ENCODE results near the gene KPNB1. TPM values are rescaled to one million over a fixed set of nuclear protein-coding genes. Genes with fewer than 3 reads are reported as not detected.
A peak's percentile ranks its signal among the peaks of the same experiment; 100 is the strongest.

The KPNB1 gene
- 526 and 599 TPM in 2 replicates for total RNA-seq (2014; rRNA removed; shearing (Covaris generic))
- polyA plus RNA-seq (2016; fragmentation: Nextera tagmentation; extraction: Ambion mirVana): 219 and 274 TPM in 2 replicates
- long read RNA-seq, full-length matches to known transcripts: 5 of 21 reads
- long read RNA-seq, partial matches to known transcripts: 14 of 21 reads
- long read RNA-seq, other reads (novel, unspliced or antisense): 2 of 21 reads

DNA sequence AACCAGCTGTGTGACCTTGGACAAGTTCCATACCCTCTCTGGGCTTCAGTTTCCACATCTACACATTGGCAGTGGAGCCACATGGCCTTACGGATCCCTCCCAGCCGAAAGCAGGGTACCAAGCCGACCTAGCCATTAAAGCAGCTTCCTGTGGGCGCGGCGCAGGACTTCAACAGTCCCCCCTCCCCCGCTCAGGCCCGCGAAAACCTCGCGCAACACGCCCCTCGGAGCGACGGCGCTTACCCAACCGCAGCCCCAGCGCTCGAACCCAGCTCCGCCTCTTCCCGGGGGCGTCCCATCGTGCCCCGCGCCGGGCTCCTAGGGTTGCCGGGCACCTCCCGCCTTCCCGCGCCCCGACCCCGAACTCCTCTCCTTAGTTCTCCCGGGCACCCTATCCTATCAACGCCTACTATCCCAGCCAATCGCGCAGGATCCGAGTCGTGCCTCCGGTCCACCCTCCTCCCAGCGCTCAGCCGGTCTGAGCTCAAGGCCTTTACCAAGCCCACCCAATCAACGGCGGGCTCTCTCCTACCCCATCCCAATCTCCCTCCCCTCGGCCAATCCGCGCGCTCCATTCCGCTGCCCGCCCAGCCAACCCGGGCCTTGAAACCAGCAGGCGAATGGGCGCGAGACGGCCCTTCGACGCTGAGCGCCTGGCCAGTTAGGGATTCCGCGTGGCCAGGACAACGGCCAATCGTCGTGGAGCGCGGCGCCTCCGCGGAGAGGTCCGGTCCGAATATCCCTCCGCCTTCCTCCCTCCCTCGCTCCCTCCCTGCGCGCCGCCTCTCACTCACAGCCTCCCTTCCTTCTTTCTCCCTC lies at the start of gene KPNB1:
TSS of gene KPNB1 (plus strand) at position 767 of the 819 bp plus-strand sequence. CDS start 326 bp downstream, outside the sequence.
- Mint-ChIP-seq H3K4me3 (peak within 1 kb of the TSS; percentile 92), H3K4me1 (peaks cover 26% of the 10 kb centered on the region), H3K9me3 (no peaks in the 10 kb centered on the region; the same call in 2 of the 3 replicates), H3K36me3 (ENCODE audit: low read depth) (peaks cover 41% of the 10 kb centered on the region), H3K27me3 (ENCODE audit: insufficient read depth, low read depth, poor library complexity) (peaks cover 16% of the 10 kb centered on the region), H3K27ac (peak within 1 kb of the TSS; percentile 98)
- Histone ChIP-seq H3K4me3 (peak within 1 kb of the TSS; percentile 96), H2AFZ (0 out of 2 replicates have a peak within 1 kb of the TSS, but pooled peaks have one; percentile 4), H3K27me3 (ENCODE audit: insufficient read depth) (no peaks in the 10 kb centered on the region), H4K20me1 (replicated peaks; ENCODE audit: insufficient read depth) (peaks cover 30% of the 10 kb centered on the region), H3K79me2 (replicated peaks; ENCODE audit: insufficient read depth) (peaks cover 55% of the 10 kb centered on the region), H3K4me1 (ENCODE audit: insufficient read depth) (peaks cover 19% of the 10 kb centered on the region), H3K9me2 (ENCODE audit: insufficient read depth) (no peaks in the 10 kb centered on the region), H3K27ac (ENCODE audit: low read depth) (peak within 1 kb of the TSS; percentile 99), H3F3A (replicated peaks; ENCODE audit: low read depth) (peaks cover 25% of the 10 kb centered on the region), H3K4me2 (peak within 1 kb of the TSS; percentile 99), H3K36me3 (ENCODE audit: insufficient read depth) (peaks cover 32% of the 10 kb centered on the region)
- peak; percentile 99 for DNase-seq (ENCODE audit: low spot score)
- peak; percentile 88 for ATAC-seq
- TF ChIP-seq POLR2AphosphoS5 (IDR thresholded peaks at IDR 0.05; ENCODE audit: low read depth): peak; percentile 75
- TF ChIP-seq EZH2 (IDR thresholded peaks at IDR 0.05; ENCODE audit: low read depth, unreplicated experiment): no peak
- no peak for TF ChIP-seq JUNB (IDR thresholded peaks at IDR 0.05; ENCODE audit: unreplicated experiment)
- no peak for TF ChIP-seq EZH2phosphoT487 (IDR thresholded peaks at IDR 0.05; ENCODE audit: unreplicated experiment)
- TF ChIP-seq CREB1 (CRISPR knock-in tag; IDR thresholded peaks at IDR 0.05; ENCODE audit: low read depth): peak; percentile 85
- no peak for TF ChIP-seq ZNF331 (CRISPR knock-in tag; IDR thresholded peaks at IDR 0.05; ENCODE audit: low read depth)
- TF ChIP-seq, protein P1, sequence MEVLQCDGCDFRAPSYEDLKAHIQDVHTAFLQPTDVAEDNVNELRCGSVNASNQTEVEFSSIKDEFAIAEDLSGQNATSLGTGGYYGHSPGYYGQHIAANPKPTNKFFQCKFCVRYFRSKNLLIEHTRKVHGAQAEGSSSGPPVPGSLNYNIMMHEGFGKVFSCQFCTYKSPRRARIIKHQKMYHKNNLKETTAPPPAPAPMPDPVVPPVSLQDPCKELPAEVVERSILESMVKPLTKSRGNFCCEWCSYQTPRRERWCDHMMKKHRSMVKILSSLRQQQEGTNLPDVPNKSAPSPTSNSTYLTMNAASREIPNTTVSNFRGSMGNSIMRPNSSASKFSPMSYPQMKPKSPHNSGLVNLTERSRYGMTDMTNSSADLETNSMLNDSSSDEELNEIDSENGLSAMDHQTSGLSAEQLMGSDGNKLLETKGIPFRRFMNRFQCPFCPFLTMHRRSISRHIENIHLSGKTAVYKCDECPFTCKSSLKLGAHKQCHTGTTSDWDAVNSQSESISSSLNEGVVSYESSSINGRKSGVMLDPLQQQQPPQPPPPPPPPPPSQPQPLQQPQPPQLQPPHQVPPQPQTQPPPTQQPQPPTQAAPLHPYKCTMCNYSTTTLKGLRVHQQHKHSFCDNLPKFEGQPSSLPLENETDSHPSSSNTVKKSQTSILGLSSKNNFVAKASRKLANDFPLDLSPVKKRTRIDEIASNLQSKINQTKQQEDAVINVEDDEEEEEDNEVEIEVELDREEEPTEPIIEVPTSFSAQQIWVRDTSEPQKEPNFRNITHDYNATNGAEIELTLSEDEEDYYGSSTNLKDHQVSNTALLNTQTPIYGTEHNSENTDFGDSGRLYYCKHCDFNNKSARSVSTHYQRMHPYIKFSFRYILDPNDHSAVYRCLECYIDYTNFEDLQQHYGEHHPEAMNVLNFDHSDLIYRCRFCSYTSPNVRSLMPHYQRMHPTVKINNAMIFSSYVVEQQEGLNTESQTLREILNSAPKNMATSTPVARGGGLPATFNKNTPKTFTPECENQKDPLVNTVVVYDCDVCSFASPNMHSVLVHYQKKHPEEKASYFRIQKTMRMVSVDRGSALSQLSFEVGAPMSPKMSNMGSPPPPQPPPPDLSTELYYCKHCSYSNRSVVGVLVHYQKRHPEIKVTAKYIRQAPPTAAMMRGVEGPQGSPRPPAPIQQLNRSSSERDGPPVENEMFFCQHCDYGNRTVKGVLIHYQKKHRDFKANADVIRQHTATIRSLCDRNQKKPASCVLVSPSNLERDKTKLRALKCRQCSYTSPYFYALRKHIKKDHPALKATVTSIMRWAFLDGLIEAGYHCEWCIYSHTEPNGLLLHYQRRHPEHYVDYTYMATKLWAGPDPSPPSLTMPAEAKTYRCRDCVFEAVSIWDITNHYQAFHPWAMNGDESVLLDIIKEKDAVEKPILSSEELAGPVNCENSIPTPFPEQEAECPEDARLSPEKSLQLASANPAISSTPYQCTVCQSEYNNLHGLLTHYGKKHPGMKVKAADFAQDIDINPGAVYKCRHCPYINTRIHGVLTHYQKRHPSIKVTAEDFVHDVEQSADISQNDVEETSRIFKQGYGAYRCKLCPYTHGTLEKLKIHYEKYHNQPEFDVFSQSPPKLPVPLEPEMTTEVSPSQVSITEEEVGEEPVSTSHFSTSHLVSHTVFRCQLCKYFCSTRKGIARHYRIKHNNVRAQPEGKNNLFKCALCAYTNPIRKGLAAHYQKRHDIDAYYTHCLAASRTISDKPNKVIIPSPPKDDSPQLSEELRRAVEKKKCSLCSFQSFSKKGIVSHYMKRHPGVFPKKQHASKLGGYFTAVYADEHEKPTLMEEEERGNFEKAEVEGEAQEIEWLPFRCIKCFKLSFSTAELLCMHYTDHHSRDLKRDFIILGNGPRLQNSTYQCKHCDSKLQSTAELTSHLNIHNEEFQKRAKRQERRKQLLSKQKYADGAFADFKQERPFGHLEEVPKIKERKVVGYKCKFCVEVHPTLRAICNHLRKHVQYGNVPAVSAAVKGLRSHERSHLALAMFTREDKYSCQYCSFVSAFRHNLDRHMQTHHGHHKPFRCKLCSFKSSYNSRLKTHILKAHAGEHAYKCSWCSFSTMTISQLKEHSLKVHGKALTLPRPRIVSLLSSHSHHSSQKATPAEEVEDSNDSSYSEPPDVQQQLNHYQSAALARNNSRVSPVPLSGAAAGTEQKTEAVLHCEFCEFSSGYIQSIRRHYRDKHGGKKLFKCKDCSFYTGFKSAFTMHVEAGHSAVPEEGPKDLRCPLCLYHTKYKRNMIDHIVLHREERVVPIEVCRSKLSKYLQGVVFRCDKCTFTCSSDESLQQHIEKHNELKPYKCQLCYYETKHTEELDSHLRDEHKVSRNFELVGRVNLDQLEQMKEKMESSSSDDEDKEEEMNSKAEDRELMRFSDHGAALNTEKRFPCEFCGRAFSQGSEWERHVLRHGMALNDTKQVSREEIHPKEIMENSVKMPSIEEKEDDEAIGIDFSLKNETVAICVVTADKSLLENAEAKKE (CRISPR knock-in tag; IDR thresholded peaks at IDR 0.05): no peak
- TF ChIP-seq, protein P2, sequence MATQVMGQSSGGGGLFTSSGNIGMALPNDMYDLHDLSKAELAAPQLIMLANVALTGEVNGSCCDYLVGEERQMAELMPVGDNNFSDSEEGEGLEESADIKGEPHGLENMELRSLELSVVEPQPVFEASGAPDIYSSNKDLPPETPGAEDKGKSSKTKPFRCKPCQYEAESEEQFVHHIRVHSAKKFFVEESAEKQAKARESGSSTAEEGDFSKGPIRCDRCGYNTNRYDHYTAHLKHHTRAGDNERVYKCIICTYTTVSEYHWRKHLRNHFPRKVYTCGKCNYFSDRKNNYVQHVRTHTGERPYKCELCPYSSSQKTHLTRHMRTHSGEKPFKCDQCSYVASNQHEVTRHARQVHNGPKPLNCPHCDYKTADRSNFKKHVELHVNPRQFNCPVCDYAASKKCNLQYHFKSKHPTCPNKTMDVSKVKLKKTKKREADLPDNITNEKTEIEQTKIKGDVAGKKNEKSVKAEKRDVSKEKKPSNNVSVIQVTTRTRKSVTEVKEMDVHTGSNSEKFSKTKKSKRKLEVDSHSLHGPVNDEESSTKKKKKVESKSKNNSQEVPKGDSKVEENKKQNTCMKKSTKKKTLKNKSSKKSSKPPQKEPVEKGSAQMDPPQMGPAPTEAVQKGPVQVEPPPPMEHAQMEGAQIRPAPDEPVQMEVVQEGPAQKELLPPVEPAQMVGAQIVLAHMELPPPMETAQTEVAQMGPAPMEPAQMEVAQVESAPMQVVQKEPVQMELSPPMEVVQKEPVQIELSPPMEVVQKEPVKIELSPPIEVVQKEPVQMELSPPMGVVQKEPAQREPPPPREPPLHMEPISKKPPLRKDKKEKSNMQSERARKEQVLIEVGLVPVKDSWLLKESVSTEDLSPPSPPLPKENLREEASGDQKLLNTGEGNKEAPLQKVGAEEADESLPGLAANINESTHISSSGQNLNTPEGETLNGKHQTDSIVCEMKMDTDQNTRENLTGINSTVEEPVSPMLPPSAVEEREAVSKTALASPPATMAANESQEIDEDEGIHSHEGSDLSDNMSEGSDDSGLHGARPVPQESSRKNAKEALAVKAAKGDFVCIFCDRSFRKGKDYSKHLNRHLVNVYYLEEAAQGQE (IDR thresholded peaks at IDR 0.05; ENCODE audit: unreplicated experiment): no peak
- TF ChIP-seq NANOG (IDR thresholded peaks at IDR 0.05; ENCODE audit: borderline replicate concordance): peak; percentile 42
- TF ChIP-seq, protein P3, sequence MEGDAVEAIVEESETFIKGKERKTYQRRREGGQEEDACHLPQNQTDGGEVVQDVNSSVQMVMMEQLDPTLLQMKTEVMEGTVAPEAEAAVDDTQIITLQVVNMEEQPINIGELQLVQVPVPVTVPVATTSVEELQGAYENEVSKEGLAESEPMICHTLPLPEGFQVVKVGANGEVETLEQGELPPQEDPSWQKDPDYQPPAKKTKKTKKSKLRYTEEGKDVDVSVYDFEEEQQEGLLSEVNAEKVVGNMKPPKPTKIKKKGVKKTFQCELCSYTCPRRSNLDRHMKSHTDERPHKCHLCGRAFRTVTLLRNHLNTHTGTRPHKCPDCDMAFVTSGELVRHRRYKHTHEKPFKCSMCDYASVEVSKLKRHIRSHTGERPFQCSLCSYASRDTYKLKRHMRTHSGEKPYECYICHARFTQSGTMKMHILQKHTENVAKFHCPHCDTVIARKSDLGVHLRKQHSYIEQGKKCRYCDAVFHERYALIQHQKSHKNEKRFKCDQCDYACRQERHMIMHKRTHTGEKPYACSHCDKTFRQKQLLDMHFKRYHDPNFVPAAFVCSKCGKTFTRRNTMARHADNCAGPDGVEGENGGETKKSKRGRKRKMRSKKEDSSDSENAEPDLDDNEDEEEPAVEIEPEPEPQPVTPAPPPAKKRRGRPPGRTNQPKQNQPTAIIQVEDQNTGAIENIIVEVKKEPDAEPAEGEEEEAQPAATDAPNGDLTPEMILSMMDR (conservative IDR thresholded peaks at IDR 0.05; ENCODE audit: low read depth in 2 of 2): no peak
- TF ChIP-seq ZNF114 (CRISPR knock-in tag; IDR thresholded peaks at IDR 0.05): no peak
- TF ChIP-seq, protein P4, sequence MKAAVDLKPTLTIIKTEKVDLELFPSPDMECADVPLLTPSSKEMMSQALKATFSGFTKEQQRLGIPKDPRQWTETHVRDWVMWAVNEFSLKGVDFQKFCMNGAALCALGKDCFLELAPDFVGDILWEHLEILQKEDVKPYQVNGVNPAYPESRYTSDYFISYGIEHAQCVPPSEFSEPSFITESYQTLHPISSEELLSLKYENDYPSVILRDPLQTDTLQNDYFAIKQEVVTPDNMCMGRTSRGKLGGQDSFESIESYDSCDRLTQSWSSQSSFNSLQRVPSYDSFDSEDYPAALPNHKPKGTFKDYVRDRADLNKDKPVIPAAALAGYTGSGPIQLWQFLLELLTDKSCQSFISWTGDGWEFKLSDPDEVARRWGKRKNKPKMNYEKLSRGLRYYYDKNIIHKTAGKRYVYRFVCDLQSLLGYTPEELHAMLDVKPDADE (IDR thresholded peaks at IDR 0.05): peak; percentile 35; the same call in 1 of the 2 replicates
- TF ChIP-seq STAT1 (IDR thresholded peaks at IDR 0.05; ENCODE audit: unreplicated experiment): no peak
